IPS-20b (cell line): ENCODE data around the gene CEP85.

ENCODE experiments used
- H3K27ac ChIP-seq: one replicate; pipeline ENCODE4 v1.5.1; 2013; ENCODE audit warnings: low read length
- H3K27me3 ChIP-seq: 2 replicates; pipeline ENCODE4 v1.6.1; 2013; ENCODE audit warnings: mild to moderate bottlenecking, low read length, inconsistent platforms; ENCODE audit not compliant: insufficient read depth
- H3K36me3 ChIP-seq: 2 replicates; pipeline ENCODE4 v1.6.1; 2013; ENCODE audit warnings: low read depth, mild to moderate bottlenecking, inconsistent platforms, low read length, moderate library complexity; ENCODE audit not compliant: insufficient read depth
- H3K4me1 ChIP-seq: 2 replicates; pipeline ENCODE4 v1.6.1; 2013; ENCODE audit warnings: mild to moderate bottlenecking, control low read depth, inconsistent platforms, low read length, moderate library complexity; ENCODE audit not compliant: insufficient read depth
- H3K4me3 ChIP-seq: 2 replicates; pipeline ENCODE4 v1.5.1; 2013; ENCODE audit warnings: mild to moderate bottlenecking, low read length, inconsistent platforms
- H3K9ac ChIP-seq: 2 replicates; pipeline ENCODE4 v1.6.1; 2013; ENCODE audit warnings: low read depth, mild to moderate bottlenecking, inconsistent platforms, low read length, moderate library complexity
- H3K9me3 ChIP-seq: 2 replicates; pipeline ENCODE4 v1.6.1; 2013; ENCODE audit warnings: mild to moderate bottlenecking, low read depth, low read length, inconsistent platforms; ENCODE audit not compliant: insufficient read depth

The CEP85 gene

DNA sequence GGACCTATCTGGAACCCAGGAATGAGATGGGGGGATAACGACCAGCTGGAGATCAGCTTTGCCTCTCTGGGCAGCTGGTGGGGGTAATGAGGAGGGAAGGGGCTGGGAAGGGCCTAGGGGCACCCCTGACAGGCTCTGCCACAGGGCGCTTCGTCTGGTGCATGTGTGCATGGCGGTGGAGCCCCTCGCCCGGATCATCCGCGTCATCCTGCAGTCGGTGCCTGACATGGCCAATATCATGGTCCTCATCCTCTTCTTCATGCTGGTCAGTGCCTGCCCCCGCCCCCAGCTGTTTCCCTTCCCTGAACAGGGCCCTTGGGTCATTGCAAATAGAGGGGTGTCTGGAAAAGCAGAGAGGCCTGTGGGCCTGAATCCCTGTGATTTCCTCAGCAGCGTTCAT, 36.2 kb upstream of the CEP85 start:
- H3K27ac ChIP-seq = no peak overlapping the region
- no peaks in the 10 kb centered on the region for H3K36me3 ChIP-seq
- H3K4me3 ChIP-seq = no peak overlapping the region
- no peaks in the 10 kb centered on the region for H3K4me1 ChIP-seq
- H3K27me3 ChIP-seq = no peaks in the 10 kb centered on the region; the same call in 1 of the 2 replicates
- no peaks in the 10 kb centered on the region for H3K9me3 ChIP-seq
- H3K9ac ChIP-seq = no peak overlapping the region

DNA sequence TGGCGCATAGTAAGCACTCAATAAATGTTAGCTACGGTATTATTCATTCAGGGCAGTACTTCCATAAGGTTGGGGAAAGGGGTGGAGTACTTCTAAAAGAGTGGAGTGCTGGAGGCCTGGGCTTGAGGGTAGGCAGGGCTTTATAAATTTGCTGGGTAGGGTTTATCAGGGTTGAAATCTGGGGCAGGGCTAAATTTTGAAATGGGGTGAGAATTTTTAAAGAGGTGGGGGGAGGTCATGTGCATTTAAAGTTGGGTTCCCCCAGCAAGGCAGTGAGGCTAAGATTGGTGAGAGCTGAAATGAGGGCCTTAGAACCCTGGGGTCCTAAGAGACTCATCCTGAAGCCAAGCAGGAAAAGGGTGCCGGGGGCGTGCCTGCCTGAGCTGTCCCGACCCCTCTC, 33.6 kb upstream of the CEP85 start:
- Histone ChIP-seq H3K27ac (no peak overlapping the region), H3K4me1 (no peaks in the 10 kb centered on the region), H3K9me3 (no peaks in the 10 kb centered on the region), H3K27me3 (no peaks in the 10 kb centered on the region; the same call in 1 of the 2 replicates), H3K4me3 (peak overlapping the region; percentile 48; the same call in 1 of the 2 replicates), H3K9ac (no peak overlapping the region), H3K36me3 (no peaks in the 10 kb centered on the region)

DNA sequence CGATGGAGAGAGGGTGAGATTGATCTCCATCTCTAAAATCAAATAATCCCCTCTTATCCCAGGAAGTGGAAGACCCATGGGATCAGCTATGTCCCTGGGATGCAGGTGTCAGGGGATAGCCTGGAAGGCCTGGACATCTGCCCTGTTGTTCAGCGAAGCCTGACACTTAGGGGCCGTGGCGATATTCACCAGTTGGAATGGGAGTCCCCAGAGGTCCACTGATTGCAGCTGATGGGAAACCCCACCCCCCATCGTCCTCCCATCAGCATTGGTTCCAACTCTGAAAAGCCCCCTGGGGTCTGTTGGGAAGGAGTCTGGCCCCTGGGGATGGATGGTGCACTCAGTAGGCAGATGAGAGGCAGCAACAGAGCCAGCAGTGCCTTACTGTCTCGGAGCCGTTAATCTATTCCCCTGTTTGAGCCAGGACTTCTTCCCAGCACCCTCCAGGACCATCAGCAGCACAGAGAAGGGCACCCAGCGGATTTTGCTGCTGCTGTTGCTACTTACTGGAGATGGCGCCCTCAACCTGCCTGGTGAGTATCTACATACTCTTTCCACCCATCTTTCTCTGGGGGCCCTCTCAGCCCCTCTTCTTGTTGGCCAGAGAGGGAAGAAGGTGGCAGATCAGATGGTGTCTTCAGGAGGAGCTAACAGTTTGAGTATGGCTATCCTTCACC, 30.2 kb upstream of the CEP85 start:
- Histone ChIP-seq H3K9me3 (no peaks in the 10 kb centered on the region), H3K27ac (no peak overlapping the region), H3K4me3 (no peak overlapping the region), H3K36me3 (no peaks in the 10 kb centered on the region), H3K9ac (no peak overlapping the region), H3K27me3 (no peaks in the 10 kb centered on the region; the same call in 1 of the 2 replicates), H3K4me1 (no peaks in the 10 kb centered on the region)

DNA sequence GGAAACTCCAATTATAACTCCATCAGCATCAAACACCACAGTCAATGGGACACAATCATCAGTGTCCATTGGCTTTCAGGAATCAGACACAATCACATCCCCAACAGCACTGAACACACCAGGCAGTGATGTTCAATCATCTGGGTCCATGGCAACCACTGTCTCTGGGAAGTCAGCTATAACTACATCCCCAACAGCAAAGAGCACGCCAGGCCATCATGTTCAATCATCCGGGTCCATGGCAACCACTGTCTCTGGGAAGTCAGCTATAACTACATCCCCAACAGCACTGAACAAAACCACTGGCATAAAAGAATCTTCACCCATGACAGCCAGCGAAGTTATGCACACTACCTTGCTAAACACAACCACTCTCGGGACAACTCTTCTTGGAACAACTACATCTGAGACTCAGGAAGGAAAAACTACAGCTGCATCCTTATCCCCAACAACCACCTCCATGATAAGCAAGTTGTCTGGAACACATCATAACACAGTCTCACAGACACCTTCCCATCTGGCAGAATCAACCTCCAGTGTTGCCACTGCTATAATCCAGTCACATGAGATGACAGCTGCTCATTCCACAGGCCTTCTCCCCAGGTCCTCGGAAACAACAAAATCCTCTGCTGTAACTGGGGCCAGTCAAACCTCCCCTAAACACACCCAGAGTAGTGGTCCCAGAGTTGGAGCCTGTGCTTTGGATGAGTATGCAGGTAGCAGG, 23.7 kb upstream of the CEP85 start:
- no peaks in the 10 kb centered on the region for H3K36me3 ChIP-seq
- no peaks in the 10 kb centered on the region for H3K9me3 ChIP-seq
- H3K9ac ChIP-seq = no peak overlapping the region
- no peak overlapping the region for H3K4me3 ChIP-seq
- H3K4me1 ChIP-seq = no peaks in the 10 kb centered on the region
- 0 out of 2 replicates have a peak, but pooled peaks cover 3% of the 10 kb centered on the region for H3K27me3 ChIP-seq
- H3K27ac ChIP-seq = no peak overlapping the region

DNA sequence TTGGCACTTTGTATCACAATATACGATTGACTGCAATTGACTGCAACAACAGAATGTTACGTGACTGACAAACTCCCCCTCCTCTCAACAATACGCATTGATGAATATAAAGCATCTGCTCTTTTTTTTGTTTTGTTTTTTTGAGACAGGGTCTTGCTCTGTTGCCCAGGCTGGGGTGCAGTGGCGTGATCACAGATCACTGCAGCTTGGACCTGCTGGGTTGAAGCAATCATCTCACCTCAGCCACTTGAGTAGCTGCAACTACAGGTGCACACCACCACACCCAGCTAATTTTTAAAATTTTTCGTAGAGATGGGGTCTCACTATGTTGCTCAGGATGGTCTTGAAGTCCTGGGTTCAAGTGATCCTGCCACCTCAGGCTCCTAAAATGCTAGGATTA, 21.3 kb upstream of the CEP85 start:
- H3K27me3 ChIP-seq = 0 out of 2 replicates have a peak, but pooled peaks cover 3% of the 10 kb centered on the region
- H3K4me1 ChIP-seq = no peaks in the 10 kb centered on the region
- H3K9me3 ChIP-seq = no peaks in the 10 kb centered on the region
- no peak overlapping the region for H3K4me3 ChIP-seq
- H3K9ac ChIP-seq = no peak overlapping the region
- no peak overlapping the region for H3K27ac ChIP-seq
- H3K36me3 ChIP-seq = no peaks in the 10 kb centered on the region

DNA sequence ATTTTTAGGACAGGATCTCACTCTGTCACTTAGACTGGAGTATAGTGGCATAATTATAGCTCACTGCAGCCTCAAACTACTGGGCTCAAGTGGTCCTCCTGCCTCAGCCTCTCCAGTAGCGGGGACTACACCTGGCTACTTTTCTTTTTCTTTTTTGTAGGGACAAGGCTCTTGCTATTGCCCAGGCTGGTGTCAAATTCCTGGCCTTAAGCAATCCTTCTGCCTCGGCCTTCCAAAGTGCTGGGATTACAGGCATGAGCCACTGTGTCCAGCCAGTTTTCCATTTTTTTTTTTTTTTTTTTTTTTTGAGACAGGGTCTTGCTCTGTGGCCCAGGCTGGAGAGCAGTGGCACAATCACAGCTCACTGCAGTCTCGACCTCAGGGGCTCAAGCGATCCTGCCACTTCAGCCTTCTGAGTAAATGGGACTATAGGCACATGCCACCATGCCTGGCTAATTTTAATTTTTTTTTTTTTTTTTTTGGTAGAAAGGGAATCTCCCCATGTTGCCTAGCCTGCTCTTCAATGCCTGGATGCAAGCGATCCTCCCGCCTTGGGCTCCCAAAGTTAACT, 20.6 kb upstream of the CEP85 start:
- Histone ChIP-seq H3K9ac (no peak overlapping the region), H3K36me3 (no peaks in the 10 kb centered on the region), H3K27ac (no peak overlapping the region), H3K9me3 (no peaks in the 10 kb centered on the region), H3K4me1 (no peaks in the 10 kb centered on the region), H3K27me3 (0 out of 2 replicates have a peak, but pooled peaks cover 3% of the 10 kb centered on the region), H3K4me3 (no peak overlapping the region)

DNA sequence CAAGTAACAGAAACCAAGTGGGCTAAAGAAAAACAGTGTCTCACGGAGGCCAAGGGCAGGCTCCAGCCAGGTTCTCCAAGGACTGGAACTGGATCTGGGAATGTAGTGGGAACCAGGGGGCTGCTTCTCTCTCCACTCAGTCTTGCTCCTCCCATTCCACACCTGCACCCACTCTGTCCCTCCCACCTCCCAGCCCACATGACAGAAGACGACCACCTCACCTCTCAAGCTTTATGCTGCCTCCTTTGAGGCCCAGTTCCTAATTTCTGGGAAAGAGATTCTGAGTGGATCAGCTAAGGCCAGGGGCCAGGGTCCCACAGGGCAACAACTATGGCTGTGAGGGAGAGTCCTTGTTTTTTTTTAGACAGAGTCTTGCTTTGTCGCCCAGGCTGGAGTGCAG, 18.8 kb upstream of the CEP85 start:
- Histone ChIP-seq H3K4me1 (no peaks in the 10 kb centered on the region), H3K27ac (no peak overlapping the region), H3K36me3 (no peaks in the 10 kb centered on the region), H3K4me3 (no peak overlapping the region), H3K9ac (no peak overlapping the region), H3K9me3 (no peaks in the 10 kb centered on the region), H3K27me3 (0 out of 2 replicates have a peak, but pooled peaks cover 3% of the 10 kb centered on the region)

DNA sequence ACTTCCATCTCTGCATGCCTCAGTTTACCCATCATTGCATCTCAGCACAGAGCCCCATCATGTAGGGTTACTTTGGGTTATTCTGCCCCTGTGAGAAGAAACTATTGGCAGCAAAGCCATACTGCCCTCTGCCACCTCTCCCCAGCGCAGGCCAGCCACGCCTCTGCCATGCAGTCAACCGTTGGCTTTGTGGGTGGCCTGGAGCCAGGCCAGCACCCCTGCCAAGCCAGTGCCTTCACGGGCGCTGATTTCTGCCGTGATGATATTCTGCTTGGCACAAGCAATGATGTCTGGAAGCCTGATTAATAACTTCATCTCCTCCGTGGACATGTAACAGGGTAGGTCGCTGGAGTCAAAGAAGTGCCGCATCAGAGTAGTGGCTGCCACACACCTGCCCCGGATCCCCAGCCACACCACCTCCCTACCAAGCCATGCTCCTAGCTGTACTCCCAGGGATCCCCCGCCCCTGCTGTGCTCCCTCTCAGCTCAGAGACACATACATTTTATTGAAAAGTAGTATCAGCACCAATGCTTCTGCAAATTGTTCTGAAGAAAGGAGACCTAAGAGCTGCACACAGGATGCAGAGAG, 15.0 kb upstream of the CEP85 start:
- Histone ChIP-seq H3K4me1 (no peaks in the 10 kb centered on the region), H3K27me3 (peaks cover 11% of the 10 kb centered on the region; the same call in 1 of the 2 replicates), H3K9me3 (no peaks in the 10 kb centered on the region), H3K9ac (no peak overlapping the region), H3K36me3 (no peaks in the 10 kb centered on the region), H3K27ac (no peak overlapping the region), H3K4me3 (no peak overlapping the region)

DNA sequence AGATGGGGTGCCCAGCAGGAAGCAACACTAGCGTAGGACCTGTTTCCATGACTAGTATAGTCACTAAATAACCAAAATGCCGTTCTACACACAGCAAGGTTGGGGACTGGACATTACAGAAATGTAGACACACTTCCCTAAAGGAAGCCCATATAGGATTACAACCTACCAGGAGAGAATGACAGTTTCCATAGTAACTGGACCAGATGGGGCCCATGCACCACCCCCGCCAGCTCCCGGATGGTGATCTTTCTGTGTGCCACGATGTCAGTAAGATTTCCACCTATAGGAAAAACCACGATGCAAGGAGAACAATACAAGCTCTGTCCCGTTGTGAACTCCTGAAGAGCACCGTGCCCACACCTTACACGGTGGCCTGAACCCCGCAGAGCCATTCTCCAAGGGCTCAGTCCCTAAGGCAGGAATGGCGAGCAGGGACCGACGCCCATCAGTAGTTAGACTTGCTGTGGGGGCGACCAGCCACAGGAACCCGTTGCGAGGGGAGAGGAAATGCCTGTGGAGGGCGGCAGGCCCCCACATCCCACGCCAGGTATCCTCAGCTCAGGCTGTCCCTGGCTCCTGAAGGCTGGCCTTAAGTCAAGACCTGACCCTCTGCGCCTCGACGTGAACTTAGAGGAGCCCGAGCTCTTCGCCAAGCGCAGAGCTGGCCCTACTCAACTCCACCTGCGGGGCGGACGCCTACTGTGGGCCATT, 13.6 kb upstream of the CEP85 start:
- Histone ChIP-seq H3K27me3 (peaks cover 22% of the 10 kb centered on the region), H3K9ac (no peak overlapping the region), H3K9me3 (no peaks in the 10 kb centered on the region), H3K27ac (no peak overlapping the region), H3K36me3 (no peaks in the 10 kb centered on the region), H3K4me1 (no peaks in the 10 kb centered on the region), H3K4me3 (no peak overlapping the region)

DNA sequence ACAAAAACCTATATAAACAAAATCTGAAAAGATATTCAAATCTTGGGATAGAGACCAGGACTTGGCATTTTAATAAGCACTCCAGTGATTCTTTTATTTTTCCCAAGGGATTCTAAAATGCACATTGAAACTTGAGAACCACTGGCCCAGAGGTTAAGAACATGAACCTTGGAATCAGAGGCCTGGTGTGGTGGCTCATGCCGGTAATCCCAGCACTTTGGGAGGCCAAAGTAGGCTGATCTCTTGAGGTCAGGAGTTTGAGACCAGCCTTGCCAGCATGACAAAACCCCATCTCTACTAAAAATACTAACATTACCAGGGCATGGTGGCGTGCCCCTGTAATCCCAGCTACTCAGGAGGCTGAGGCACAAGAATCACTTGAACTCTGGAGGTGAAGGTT, 12.9 kb upstream of the CEP85 start:
- Histone ChIP-seq H3K4me3 (no peak overlapping the region), H3K27ac (no peak overlapping the region), H3K4me1 (no peaks in the 10 kb centered on the region), H3K27me3 (peaks cover 28% of the 10 kb centered on the region), H3K9ac (no peak overlapping the region), H3K9me3 (no peaks in the 10 kb centered on the region), H3K36me3 (no peaks in the 10 kb centered on the region)

DNA sequence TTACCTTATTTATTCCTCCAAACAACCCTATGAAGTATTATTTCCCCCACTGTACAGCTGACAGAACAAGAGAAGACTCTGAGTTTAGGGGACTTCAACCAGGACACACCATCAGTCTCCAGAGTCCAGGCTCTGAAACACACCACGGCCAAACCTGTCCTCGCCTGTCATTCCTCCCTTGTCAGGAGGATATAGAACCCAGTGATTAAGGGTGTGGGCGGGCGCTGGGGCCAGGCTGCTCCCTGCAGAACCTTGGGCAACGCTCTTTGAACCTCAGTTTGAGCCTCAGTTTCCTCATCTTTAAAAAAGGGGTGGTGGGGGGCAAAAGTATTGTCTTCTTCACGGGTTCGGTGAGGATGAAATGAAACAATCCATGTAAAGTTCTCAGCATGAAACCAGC, 9.4 kb upstream of the CEP85 start:
- peaks cover 37% of the 10 kb centered on the region for H3K27me3 ChIP-seq
- H3K4me3 ChIP-seq = peak overlapping the region; percentile 76; the same call in 1 of the 2 replicates
- H3K9ac ChIP-seq = no peak overlapping the region

More for the DNA sequence above, 9.4 kb upstream of the CEP85 start:
- Histone ChIP-seq H3K9me3 (no peaks in the 10 kb centered on the region), H3K4me1 (no peaks in the 10 kb centered on the region), H3K36me3 (no peaks in the 10 kb centered on the region), H3K27ac (no peak overlapping the region)
